HL-60 (cell line): ENCODE results near the gene AFF3.

ENCODE experiments used
- CTCF ChIP-seq: IDR thresholded peaks from one replicate; pipeline ENCODE4 v1.5.1; 2011; ENCODE audit warnings: low read length, control low read depth, inconsistent platforms; ENCODE audit not compliant: insufficient read depth
- POLR2AphosphoS5 ChIP-seq: IDR thresholded peaks from 2 replicates; pipeline ENCODE4 v1.6.1; 2012; ENCODE audit warnings: low read depth
- REST ChIP-seq: IDR thresholded peaks from 2 replicates; pipeline ENCODE4 v1.6.1; 2012; ENCODE audit warnings: low read depth; ENCODE audit not compliant: insufficient replicate concordance
- SPI1 ChIP-seq: IDR thresholded peaks from 2 replicates; pipeline ENCODE4 v1.6.1; 2012; ENCODE audit warnings: low read depth, mild to moderate bottlenecking, borderline replicate concordance

DNA sequence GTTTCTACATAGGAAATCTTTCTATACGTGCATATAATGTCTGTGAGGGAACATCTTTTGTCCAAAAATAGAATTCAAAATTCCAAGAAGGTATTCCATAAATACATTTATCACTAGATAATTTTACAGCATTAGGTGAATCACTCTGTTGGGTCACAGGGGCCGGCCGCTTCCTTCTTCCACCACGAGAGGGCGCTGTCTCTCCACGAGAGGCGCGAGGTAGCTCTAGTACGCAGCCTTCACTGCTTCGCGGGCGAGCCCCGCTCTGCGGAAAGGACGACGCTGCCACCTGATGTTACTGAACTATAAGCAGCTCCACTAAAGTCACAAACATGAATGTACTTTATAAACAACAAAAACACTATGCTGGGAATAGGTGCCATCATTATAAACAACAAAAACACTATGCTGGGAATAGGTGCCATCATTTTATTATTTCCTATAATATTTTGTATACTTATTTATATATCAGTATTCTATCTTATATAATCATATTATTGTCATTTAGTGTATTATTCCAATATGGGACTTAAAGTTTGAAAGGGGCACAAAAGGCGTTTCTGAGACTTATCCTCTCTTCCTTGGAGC, 583.2 kb downstream of the AFF3 start:
- no peak for TF ChIP-seq POLR2AphosphoS5
- peak; percentile 86 for TF ChIP-seq CTCF
- TF ChIP-seq REST: no peak
- no peak for TF ChIP-seq SPI1
